K562 (cell line): ENCODE results near the gene LTA. TPM values are rescaled to one million over a fixed set of nuclear protein-coding genes. Genes with fewer than 3 reads are reported as not detected.
"Not testable (repeated sequence)": the region's sequence is repeated elsewhere in the genome, so short reads cannot be mapped to it uniquely, and the experiment has no call there.

Source experiments
- ATAC-seq: fragments of 200-7000 bp; cut with Tn5 transposase; 3 replicates; pipeline ENCODE4 v1.9.1; 2020; ENCODE audit warnings: moderate library complexity
- BruUV-seq: library from RNA; stranded (reverse); fragments of 400-500 nt; replicated peaks from 2 replicates; lab custom pipeline; 2021; lab: Mats Ljungman, UMichigan
- CTCF ChIA-PET: fragments of 300-600 bp; formaldehyde crosslinking; extraction: SDS; loops from one replicate; lab custom pipeline; 2021; ENCODE audit warnings: low intra/inter-chr PET ratio; lab: Yijun Ruan, JAX
- POLR2A ChIA-PET: fragments of 300-600, 350-650 bp; sonication (Branson Sonifier 250); formaldehyde crosslinking; extraction: SDS; loops from one replicate; lab custom pipeline; 2021; ENCODE audit warnings: antibody characterized with exemption, inconsistent platforms; lab: Yijun Ruan, JAX
- DNase-seq, 4 experiments: peaks; one replicate each; pipeline versions ENCODE4 v3.0.0 to v3.0.0-alpha.2; 2011 to 2018; ENCODE audit warnings: low spot score in 3 of 4, mixed read lengths in 3 of 4; ENCODE audit errors: extremely low read depth in 1 of 4
- FAIRE-seq: peaks from 2 replicates; lab custom pipeline; 2011; peaks lifted over from hg19 to GRCh38; lab: Jason Lieb, UNC
- H2AFZ ChIP-seq: 2 replicates; pipeline ENCODE4 v1.6.0; 2011; ENCODE audit warnings: low read depth, low read length, control low read depth, inconsistent platforms
- H3K27ac ChIP-seq: fragments of 200-600 bp; 3 replicates; pipeline ENCODE4 v1.8.0; 2011; ENCODE audit warnings: low read depth, mild to moderate bottlenecking, control low read depth, inconsistent platforms, low read length, moderate library complexity, mixed read lengths; ENCODE audit errors: extremely low read depth
- H3K27me3 ChIP-seq, 2 experiments: fragments of 300-600 bp in 1 of 2; 2 replicates in 1 of 2; 3 replicates in 1 of 2; pipeline versions ENCODE4 v1.6.0 to v1.8.0; 2011; ENCODE audit warnings: inconsistent platforms in 2 of 2, low read length in 2 of 2, mild to moderate bottlenecking in 1 of 2, mixed read lengths in 1 of 2, moderate library complexity in 1 of 2; ENCODE audit not compliant: control insufficient read depth in 2 of 2, insufficient read depth in 2 of 2
- H3K36me3 ChIP-seq: fragments of 300-600 bp; 3 replicates; pipeline ENCODE4 v1.8.0; 2011; ENCODE audit warnings: mild to moderate bottlenecking, low read length, inconsistent platforms; ENCODE audit not compliant: control insufficient read depth, insufficient read depth
- H3K4me1 ChIP-seq, 2 experiments: fragments of 200-600 bp in 1 of 2; replicated peaks in 1 of 2; 2 replicates in 1 of 2; 3 replicates in 1 of 2; pipeline versions ENCODE4 v1.5.1 to v1.8.0; 2011; ENCODE audit warnings: inconsistent platforms in 2 of 2, low read length in 2 of 2, mild to moderate bottlenecking in 1 of 2, mixed read lengths in 1 of 2, moderate library complexity in 1 of 2; ENCODE audit not compliant: control insufficient read depth in 2 of 2, insufficient read depth in 2 of 2
- H3K4me2 ChIP-seq: 2 replicates; pipeline ENCODE4 v1.6.1; 2011; ENCODE audit warnings: low read length, control low read depth, inconsistent platforms, mixed read lengths; ENCODE audit not compliant: insufficient read depth
- H3K4me3 ChIP-seq: fragments of 200-600 bp; sonication (generic), shearing (Covaris generic); 2 replicates; pipeline ENCODE4 v1.5.1; 2016; ENCODE audit warnings: control low read depth, inconsistent platforms
- H3K79me2 ChIP-seq: fragments of 200-600 bp; 3 replicates; pipeline ENCODE4 v1.8.0; 2011; ENCODE audit warnings: low read length, inconsistent platforms; ENCODE audit not compliant: control insufficient read depth, insufficient read depth
- H3K9ac ChIP-seq, 2 experiments: 2 replicates each; pipeline versions ENCODE4 v1.6.0 to v1.6.1; 2011; ENCODE audit warnings: low read depth in 2 of 2, low read length in 2 of 2, control low read depth in 1 of 2, inconsistent platforms in 1 of 2, mild to moderate bottlenecking in 1 of 2, mixed read lengths in 1 of 2; ENCODE audit not compliant: insufficient read depth in 1 of 2
- H3K9me1 ChIP-seq: one replicate; pipeline ENCODE4 v1.6.0; 2011; ENCODE audit warnings: inconsistent platforms, mild to moderate bottlenecking, low read length, moderate library complexity; ENCODE audit not compliant: control insufficient read depth, insufficient read depth
- H3K9me3 ChIP-seq: replicated peaks from 2 replicates; pipeline ENCODE4 v1.5.1; 2011; ENCODE audit warnings: low read depth, low read length, inconsistent platforms; ENCODE audit not compliant: control insufficient read depth, insufficient read depth
- H4K20me1 ChIP-seq: replicated peaks from 2 replicates; pipeline ENCODE4 v1.6.1; 2011; ENCODE audit warnings: low read length, inconsistent platforms, mixed read lengths; ENCODE audit not compliant: control insufficient read depth, insufficient read depth
- CTCF ChIP-seq, 3 experiments: IDR thresholded peaks in 2 of 3; conservative IDR thresholded peaks in 1 of 3; 2 replicates each; pipeline ENCODE4 v1.5.1; 2011 to 2012; ENCODE audit warnings: low read length in 3 of 3, mild to moderate bottlenecking in 3 of 3, control low read depth in 2 of 3, improper control_type of control experiment in 1 of 3, inconsistent platforms in 1 of 3, low read depth in 1 of 3, mixed read lengths in 1 of 3, moderate library complexity in 1 of 3; ENCODE audit not compliant: insufficient read depth in 2 of 3
- E2F4 ChIP-seq: sonication (generic); formaldehyde crosslinking; IDR thresholded peaks from 2 replicates; pipeline ENCODE4 v1.8.0; 2022; ENCODE audit warnings: mild to moderate bottlenecking, low read depth, missing genetic modification reagents
- ETS2 ChIP-seq: IDR thresholded peaks from 2 replicates; pipeline ENCODE4 v1.6.1; 2016; ENCODE audit warnings: borderline replicate concordance, missing genetic modification characterization, mild to moderate bottlenecking, moderate library complexity, missing compliant biosample characterization; ENCODE audit not compliant: poor library complexity, severe bottlenecking
- ZNF12 ChIP-seq: sonication (generic); formaldehyde crosslinking; IDR thresholded peaks from 2 replicates; pipeline ENCODE4 v1.4.0; 2020; ENCODE audit warnings: mild to moderate bottlenecking, missing genetic modification reagents
- ZNF121 ChIP-seq: sonication (generic); formaldehyde crosslinking; conservative IDR thresholded peaks from 2 replicates; pipeline ENCODE4 v1.8.0; 2022; ENCODE audit warnings: missing genetic modification reagents
- ZNF263 ChIP-seq: sonication (generic); formaldehyde crosslinking; IDR thresholded peaks from 2 replicates; pipeline ENCODE4 v1.8.0; 2022; ENCODE audit warnings: mild to moderate bottlenecking, missing genetic modification reagents, borderline replicate concordance
- WGBS: fragments of 100-300 bp; shearing (Covaris generic); methylation state at CpG from one replicate; pipeline ENCODE4 v1.1.6; 2016; ENCODE audit warnings: low coverage, mixed read lengths; ENCODE audit not compliant: insufficient coverage; ENCODE audit errors: missing lambda C conversion rate; 5-methylcytosine and 5-hydroxymethylcytosine counted together
- in situ Hi-C: fragments of 300-500 bp; cut with MboI; formaldehyde crosslinking; loops from 4 replicates; pipeline ENCODE4 v1.15.0; 2018; ENCODE audit warnings: inconsistent platforms, mixed read lengths
- intact Hi-C: fragments of 100-400 bp; cut with micrococcal nuclease; formaldehyde crosslinking; loops from 2 replicates; pipeline ENCODE4 v1.14.2; 2022
- polyA plus RNA-seq, 8 experiments: library from polyadenylated mRNA; depleted of rRNA in 4 of 8; stranded (reverse) in 5 of 8; unstranded in 3 of 8; fragments of >200 nt; fragmentation: Nextera tagmentation in 2 of 8; fragmentation: Illumina TruSeq in 1 of 8; extraction: Ambion mirVana in 2 of 8; extraction: Trizol in 1 of 8; gene quantifications; 2 replicates each; pipeline versions ENCODE4 v1.2.1 to v1.2.3, GENCODE V29; 2011 to 2014; ENCODE audit warnings: inconsistent platforms in 1 of 8, missing spikeins in 1 of 8
- total RNA-seq, 7 experiments: library from RNA; depleted of rRNA in 6 of 7; stranded (reverse); fragments of >200 nt in 6 of 7; fragmentation: Illumina TruSeq in 2 of 7; extraction: Trizol in 2 of 7; gene quantifications; 2 replicates each; pipeline versions ENCODE4 v1.2.1 to v1.2.3, GENCODE V29; 2011 to 2021; ENCODE audit warnings: low replicate concordance in 1 of 7

LTA gene
- total and polyA plus RNA-seq, 9 of the 15 experiments (the other 6 are each of a cell fraction or from before 2014, with no cell fraction given), result 0.80 TPM; not detected in 8

GRCh38 chr6:31590691-31591090, 18.6 kb downstream of the LTA start:
- FAIRE-seq, in situ Hi-C loops, BruUV-seq, ATAC-seq, H3K9me3 ChIP-seq, H3K79me2 ChIP-seq, H3K4me2 ChIP-seq, H3K4me3 ChIP-seq, intact Hi-C loops, H3K36me3 ChIP-seq, H3K9me1 ChIP-seq, H3K27ac ChIP-seq, H2AFZ ChIP-seq, H3K9ac ChIP-seq, H4K20me1 ChIP-seq, H3K27me3 ChIP-seq, CTCF ChIA-PET, DNase-seq: not testable (repeated sequence)
- WGBS, result 53% methylated on average over 5 of the region's 5 CpGs
- POLR2A ChIA-PET, result interaction anchor here (2.4 kb wide), 1 partner anchor 49 kb away, joined by 8 read pairs; the partner anchor contains the start of gene DDX39B
- H3K4me1 ChIP-seq, result peaks cover 28 to 45% of the 10 kb centered on the region in 2 experiments
- TF ChIP-seq ZNF121 (CRISPR knock-in tag), result peak; percentile 90

GRCh38 chr6:31592396-31592771, 20.3 kb downstream of the LTA start:
- POLR2A ChIA-PET, result interaction anchor here (0.5 to 1.3 kb wide), 7 partner anchors 8 to 97 kb away, joined by 3 to 7 read pairs (median 3); partner anchors contain the start of gene DDX39B
- no peaks in the 10 kb centered on the region for H3K27me3 ChIP-seq
- intact Hi-C loops, result no loop called here
- CTCF ChIA-PET, result interaction anchor here (0.6 kb wide), 1 partner anchor 1205 kb away, joined by 3 read pairs; no protein-coding TSS in a partner anchor
- TF ChIP-seq CTCF (IDR thresholded peaks at IDR 0.05 in 2 of 3, conservative IDR thresholded peaks at IDR 0.05 in 1 of 3; ENCODE audit: insufficient read depth in 2 of 3, low read depth in 1 of 3, low read length in 3 of 3) (0 out of 6 replicates have a peak, but pooled peaks of 1 of the 3 experiments have one; percentile 15), ZNF263 (CRISPR knock-in tag) (peak; percentile 80), E2F4 (0 out of 2 replicates have a peak, but pooled peaks have one; percentile 26), ETS2 (tag) (no peak), ZNF12 (CRISPR knock-in tag) (0 out of 2 replicates have a peak, but pooled peaks have one; percentile 21)
- no peaks in the 10 kb centered on the region for H3K79me2 ChIP-seq
- no peak for DNase-seq
- no TSS peak for BruUV-seq
- in situ Hi-C loops, result no loop called here
- H3K27ac ChIP-seq, result 0 out of 3 replicates have a peak overlapping the region, but pooled peaks have one; percentile 9
- peak overlapping the region; percentile 39; the same call in 1 of the 2 replicates for H3K4me2 ChIP-seq
- peaks cover 18 to 30% of the 10 kb centered on the region in 2 experiments for H3K4me1 ChIP-seq
- no peaks in the 10 kb centered on the region for H3K36me3 ChIP-seq
- H2AFZ ChIP-seq, result peak overlapping the region; percentile 51
- no peaks in the 10 kb centered on the region for H4K20me1 ChIP-seq
- peaks cover 3% of the 10 kb centered on the region for H3K9me1 ChIP-seq
- FAIRE-seq, result no peak
- H3K4me3 ChIP-seq, result no peak overlapping the region
- no peaks in the 10 kb centered on the region for H3K9me3 ChIP-seq
- 71% methylated on average over 7 of the region's 7 CpGs for WGBS
- peak overlapping the region in 1 of 2 experiments; percentile 78; a peak in 3 of 4 replicates for H3K9ac ChIP-seq
- no peak; the same call in 2 of the 3 replicates for ATAC-seq
